Measurements from ENCODE around the gene TSPEAR. TPM values are rescaled to one million over a fixed set of nuclear protein-coding genes. Genes with fewer than 3 reads are reported as not detected.

Gene TSPEAR
- polyA plus RNA-seq, 5 donors = 2.0 to 4.4 (median 3.0) TPM

DNA sequence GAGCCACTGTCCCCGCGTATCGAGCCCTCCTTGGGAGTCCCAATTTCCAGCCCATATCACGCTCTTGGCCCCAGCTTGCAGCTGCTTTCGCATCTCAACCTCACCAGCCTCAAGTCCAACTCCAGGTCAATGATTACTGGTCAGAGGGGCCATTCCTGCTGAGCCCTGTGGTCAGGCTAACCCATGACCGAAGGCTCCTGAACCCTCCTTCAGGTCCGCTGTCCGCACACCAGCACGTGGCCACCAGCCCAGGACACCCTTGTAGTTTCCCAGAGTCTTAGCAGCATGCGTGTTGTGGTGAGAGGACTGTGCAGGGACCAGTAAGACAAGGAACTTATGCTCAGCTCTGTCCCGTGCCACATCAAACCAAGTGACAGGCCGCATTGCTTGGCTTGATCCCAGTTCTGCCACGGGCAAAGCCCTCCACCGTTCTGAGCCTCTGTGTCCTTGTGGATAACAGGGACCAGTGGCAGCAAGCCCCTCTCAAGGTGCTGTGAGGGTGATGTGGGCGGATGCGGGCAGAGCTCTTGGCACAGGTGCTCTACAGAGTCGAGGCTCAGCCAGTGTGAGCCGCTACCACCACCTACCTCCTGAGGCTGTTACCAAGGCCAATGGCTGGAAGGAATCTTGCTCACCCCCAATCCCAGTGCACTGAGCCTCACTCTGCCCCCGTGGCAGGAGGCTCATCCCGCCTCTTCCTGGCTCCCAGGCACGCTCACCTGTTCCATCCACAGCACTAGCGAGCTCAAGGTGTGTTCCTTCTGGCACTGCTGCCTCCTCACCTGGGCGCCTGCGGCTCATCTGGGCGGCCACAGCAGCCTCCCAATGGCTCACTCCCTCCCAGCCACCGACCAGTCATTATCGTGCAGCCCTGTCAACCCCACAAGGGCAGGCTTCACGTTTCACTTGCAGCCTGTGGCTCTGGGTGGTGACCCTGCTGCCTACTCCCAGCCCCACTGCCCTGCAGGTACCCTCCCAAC lies 191.7 kb downstream of the TSPEAR start:
- no peak for DNase-seq

GRCh38 chr21:44518686-44519085 lies 192.7 kb downstream of the TSPEAR start:
- DNase-seq = no peak

GRCh38 chr21:44517175-44517899 lies 194.0 kb downstream of the TSPEAR start:
- no peak for DNase-seq

- DNase-seq = no peak
These were observed 194.6 kb downstream of the TSPEAR start for GRCh38 chr21:44516828-44517174.

DNA sequence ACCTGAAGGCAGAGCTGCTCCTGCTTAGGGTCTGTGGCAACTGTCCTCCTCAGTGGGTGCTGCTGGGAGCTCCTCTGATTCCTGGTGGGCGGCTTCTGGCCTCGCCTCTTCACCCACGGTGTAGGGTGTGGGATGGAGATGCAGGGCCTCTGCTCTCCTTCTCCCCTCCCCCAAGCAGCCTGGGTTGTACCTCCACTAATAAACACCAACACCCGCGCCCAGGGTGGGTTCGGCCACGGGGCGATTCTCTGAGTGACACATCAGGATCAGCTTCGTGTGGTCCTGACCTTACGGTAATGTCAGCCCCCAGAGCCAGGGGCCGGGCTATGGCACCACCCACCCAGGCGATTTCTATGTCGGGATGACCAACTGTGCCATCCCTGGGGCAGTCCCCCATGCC lies 195.0 kb downstream of the TSPEAR start:
- no peak for DNase-seq

DNA sequence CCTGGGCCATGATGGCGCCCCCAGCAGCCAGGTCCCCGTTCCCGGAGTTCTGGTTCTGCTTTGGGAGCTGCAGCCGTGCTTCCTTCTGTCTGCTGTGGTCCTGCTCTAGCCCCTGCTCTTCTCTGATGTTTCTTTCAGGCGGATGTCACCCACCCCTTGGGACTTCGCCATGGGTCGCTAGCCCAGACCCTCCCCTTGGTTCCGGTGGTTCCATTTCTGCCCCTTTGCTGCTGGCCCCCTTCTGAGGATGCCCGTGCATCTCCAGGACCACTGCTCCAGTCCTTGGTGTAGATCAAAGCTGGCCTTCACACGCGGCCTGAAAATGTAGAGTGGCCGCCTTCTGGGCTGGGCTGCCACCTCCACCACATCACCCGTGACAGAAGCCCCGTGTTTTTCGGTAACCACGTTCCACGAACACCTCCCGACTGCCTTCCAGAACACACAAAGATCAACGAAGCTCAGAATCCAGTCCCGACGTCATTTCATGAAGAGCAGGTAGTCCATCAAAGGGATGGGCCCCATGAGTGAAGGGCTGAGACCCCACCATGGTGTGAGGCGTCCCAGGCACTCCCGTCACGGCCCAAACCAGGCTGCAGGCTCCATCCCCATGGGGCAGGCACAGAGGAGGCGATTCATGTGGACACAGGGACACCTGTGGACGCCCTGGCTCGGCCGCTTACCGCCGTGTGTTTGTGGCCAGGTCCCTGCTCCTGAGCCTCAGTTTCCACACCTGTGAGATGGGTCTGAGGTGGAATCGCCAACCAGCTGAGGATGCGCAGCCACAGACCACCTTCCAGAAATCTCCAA lies 195.8 kb downstream of the TSPEAR start:
- no peak for DNase-seq

- no peak for DNase-seq
These were observed 196.5 kb downstream of the TSPEAR start for GRCh38 chr21:44514746-44515358.

- DNase-seq = no peak
These were observed 197.2 kb downstream of the TSPEAR start for GRCh38 chr21:44514218-44514520.

GRCh38 chr21:44513389-44514217 lies 197.8 kb downstream of the TSPEAR start:
- DNase-seq = no peak

DNA sequence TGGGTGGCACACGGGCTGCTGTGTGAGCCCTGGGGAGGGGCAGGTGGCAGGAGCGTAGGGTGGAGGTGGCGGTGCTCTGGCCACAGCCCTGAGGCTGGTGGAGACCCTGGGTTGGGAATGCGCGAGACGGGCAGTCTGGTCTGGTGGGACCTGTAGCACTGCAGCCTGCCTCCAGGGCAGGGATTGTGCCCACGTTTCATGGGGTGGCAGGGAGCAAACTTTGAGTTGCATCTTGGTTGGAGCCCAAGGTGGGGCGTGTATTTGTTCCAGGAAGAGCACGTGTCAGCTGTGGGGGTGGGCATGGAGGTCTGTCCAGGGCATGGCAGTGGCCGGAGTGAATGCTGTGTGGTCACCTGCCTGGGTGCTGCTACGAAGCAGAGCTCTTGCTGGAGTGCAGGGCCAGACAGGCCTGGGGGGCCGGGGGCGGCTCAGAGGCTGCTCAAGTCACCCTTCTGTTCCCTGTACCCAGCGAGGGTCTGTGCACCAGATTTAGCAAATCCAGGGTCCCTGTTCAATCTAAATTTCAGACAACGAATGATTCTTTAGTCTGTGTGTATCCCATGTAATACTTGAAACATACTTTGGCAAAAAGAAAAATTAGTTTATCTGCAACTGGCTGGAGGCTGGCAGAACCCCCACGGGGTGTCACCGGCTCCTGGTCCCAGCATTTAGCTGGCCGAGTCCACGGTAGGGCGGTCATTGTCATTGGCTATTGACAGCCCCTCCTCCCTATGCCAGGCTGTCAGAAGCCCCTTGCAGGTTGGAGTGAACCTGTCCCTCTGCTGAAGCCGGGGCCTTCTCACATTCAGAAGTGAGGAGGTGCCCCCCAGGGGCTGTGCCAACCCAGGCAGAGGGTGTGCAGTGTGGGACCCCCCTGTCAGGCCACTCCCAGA lies 198.6 kb downstream of the TSPEAR start:
- DNase-seq = no peak

DNA sequence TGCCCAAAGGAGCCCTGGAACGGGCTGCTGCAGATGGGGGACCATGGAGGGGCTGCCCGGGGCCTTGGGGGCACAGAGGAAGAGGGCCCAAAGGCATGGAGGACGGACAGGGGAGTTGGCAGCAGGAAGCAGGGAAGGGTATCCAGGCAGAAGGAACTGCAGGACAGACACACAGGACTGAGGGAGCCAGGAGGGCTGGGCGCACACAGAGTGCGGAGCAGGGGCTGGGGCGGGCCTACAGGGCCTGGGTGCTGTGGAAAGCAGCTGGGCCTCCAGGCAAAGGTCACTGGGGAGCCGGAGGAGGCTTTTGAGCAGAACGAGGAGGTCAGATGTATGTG lies 199.5 kb downstream of the TSPEAR start:
- DNase-seq = no peak

GRCh38 chr21:44511219-44511937 lies 200.0 kb downstream of the TSPEAR start:
- no peak for DNase-seq

DNA sequence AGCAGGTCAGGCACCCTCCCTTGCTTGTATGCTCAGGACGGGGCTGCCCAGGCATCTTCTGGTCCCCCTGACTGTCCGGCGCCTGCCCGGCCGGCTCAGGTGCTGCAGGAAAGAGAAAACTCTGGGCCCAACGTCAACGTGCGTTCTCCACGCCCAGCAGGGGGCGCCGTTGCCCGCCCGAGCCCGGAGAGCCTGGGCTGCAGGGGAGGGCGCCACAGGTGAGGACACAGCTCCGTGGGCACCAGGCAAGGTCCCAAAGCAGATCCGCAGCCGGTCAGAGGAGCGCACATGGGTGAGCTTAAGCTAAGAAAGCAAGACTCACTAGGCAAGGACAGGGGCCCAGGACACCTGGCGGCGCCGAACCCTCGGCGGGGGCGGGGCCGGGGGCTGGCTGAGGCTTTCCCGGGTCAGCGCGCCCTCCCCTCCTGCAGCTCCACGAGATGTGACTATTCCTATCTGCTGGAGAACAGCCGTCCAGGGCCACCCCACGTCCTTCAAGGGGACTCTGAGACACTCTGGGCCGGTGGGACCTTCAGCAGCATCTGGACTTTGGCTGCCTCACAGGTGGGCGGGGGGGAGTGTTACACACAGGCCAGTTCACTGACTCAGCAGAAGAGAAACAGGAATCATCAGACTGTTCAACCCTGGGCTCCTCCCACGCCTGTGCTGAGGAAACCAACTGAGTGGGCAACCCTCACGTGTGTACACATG lies 200.7 kb downstream of the TSPEAR start:
- peak in 1 of 2 donors; percentile 39 for DNase-seq

GRCh38 chr21:44510109-44510507 lies 201.3 kb downstream of the TSPEAR start:
- DNase-seq = no peak

- no peak for DNase-seq
These were observed 201.8 kb downstream of the TSPEAR start for GRCh38 chr21:44509539-44509938.

- no peak for DNase-seq
These were observed 202.5 kb downstream of the TSPEAR start for GRCh38 chr21:44508711-44509445.

DNA sequence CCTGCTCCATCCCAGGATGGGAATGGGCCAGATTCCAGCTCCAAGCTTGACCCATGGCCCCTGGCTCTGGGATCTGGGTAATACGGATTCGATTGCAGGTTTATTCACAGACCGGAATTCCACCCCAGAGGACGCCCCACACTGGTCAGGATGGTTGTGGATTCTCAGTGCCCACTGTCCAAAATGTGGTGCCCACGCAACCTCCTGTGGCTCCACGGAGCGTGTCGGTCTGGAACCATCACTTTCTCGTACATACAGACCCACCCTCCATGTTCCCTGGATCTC lies 203.0 kb downstream of the TSPEAR start:
- DNase-seq = no peak

Measured in right lung (tissue), 5 donors.